ENCODE results near the gene KRT2. TPM values are rescaled to one million over a fixed set of nuclear protein-coding genes. Genes with fewer than 3 reads are reported as not detected.

Gene KRT2
- total and polyA plus RNA-seq, 2 donors (not counting 3 experiments of a cell fraction or from before 2014, with no cell fraction given): not detected

GRCh38 chr12:52615912-52616311, 36.1 kb downstream of the KRT2 start:
- CTCF ChIA-PET: no interaction called here
- FAIRE-seq: no peak

More at GRCh38 chr12:52615912-52616311, 36.1 kb downstream of the KRT2 start:
- Histone ChIP-seq H4K20me1 (replicated peaks; ENCODE audit: control insufficient read depth, extremely low read depth, insufficient read depth, low read length) (no peaks in the 10 kb centered on the region), H3K4me2 (ENCODE audit: insufficient read depth, low read length) (no peak overlapping the region), H2AFZ (ENCODE audit: low read depth, low read length) (no peak overlapping the region), H3K9ac (replicated peaks; ENCODE audit: extremely low read depth, insufficient read depth, low read length) (no peak overlapping the region), H3K27me3 (ENCODE audit: control insufficient read depth in 2 of 2, insufficient read depth in 2 of 2, low read length in 2 of 2) (no peaks in the 10 kb centered on the region), H3K27ac (ENCODE audit: insufficient read depth, low read depth, low read length) (no peak overlapping the region), H3K36me3 (ENCODE audit: control insufficient read depth in 2 of 2, extremely low read depth in 1 of 2, insufficient read depth in 2 of 2, low read length in 2 of 2) (no peaks in the 10 kb centered on the region), H3K9me3 (replicated peaks; ENCODE audit: control insufficient read depth, insufficient read depth, low read length) (no peaks in the 10 kb centered on the region), H3K4me3 (replicated peaks in 1 of 3; ENCODE audit: insufficient read depth in 1 of 3, low read depth in 1 of 3, low read length in 3 of 3) (no peak overlapping the region), H3K9me1 (replicated peaks; ENCODE audit: control insufficient read depth, extremely low read depth, insufficient read depth, low read length) (no peaks in the 10 kb centered on the region), H3K4me1 (ENCODE audit: control insufficient read depth, extremely low read depth, insufficient read depth, low read length) (no peaks in the 10 kb centered on the region), H3K79me2 (ENCODE audit: control insufficient read depth, insufficient read depth, low read length) (no peaks in the 10 kb centered on the region)
- POLR2A ChIA-PET: no interaction called here
- dilution Hi-C loops (cut with MboI; ENCODE audit: extremely low pct_ligation_motif_present, low sequenced_read_pairs): no loop called here
- intact Hi-C loops (cut with micrococcal nuclease): no loop called here
- BruUV-seq (replicated peaks): no TSS peak
- DNase-seq (ENCODE audit: low read depth, low spot score): no peak
- no peak for TF ChIP-seq JUN (IDR thresholded peaks at IDR 0.05; ENCODE audit: borderline replicate concordance, insufficient read depth, insufficient read length, low read depth)
- no peak for TF ChIP-seq POLR2A (IDR thresholded peaks at IDR 0.05; ENCODE audit: low read depth, low read length)
- TF ChIP-seq EZH2 (IDR thresholded peaks at IDR 0.05; ENCODE audit: borderline replicate concordance, low read depth, low read length, severe bottlenecking): no peak
- no peak for TF ChIP-seq FOS (IDR thresholded peaks at IDR 0.05; ENCODE audit: borderline replicate concordance, insufficient read depth, low read length)
- TF ChIP-seq POLR2AphosphoS5 (IDR thresholded peaks at IDR 0.05; ENCODE audit: insufficient read depth, low read depth, low read length): no peak
- no peak for TF ChIP-seq GATA2 (IDR thresholded peaks at IDR 0.05; ENCODE audit: insufficient read depth, insufficient read length, low read depth, low read length)
- no peak for TF ChIP-seq MYC (IDR thresholded peaks at IDR 0.05; ENCODE audit: low read depth, low read length)
- no peak for TF ChIP-seq MAX (IDR thresholded peaks at IDR 0.05; ENCODE audit: insufficient read depth, insufficient read length)
- no peak for TF ChIP-seq CTCF (IDR thresholded peaks at IDR 0.05; ENCODE audit: extremely low read depth in 1 of 2, insufficient read depth in 1 of 2, low read depth in 1 of 2, low read length in 2 of 2)

All from endothelial cell of umbilical vein (primary cell).